ENCODE data around the gene SKOR1.
A peak's percentile ranks its signal among the peaks of the same experiment; 100 is the strongest.

SKOR1 gene

DNA sequence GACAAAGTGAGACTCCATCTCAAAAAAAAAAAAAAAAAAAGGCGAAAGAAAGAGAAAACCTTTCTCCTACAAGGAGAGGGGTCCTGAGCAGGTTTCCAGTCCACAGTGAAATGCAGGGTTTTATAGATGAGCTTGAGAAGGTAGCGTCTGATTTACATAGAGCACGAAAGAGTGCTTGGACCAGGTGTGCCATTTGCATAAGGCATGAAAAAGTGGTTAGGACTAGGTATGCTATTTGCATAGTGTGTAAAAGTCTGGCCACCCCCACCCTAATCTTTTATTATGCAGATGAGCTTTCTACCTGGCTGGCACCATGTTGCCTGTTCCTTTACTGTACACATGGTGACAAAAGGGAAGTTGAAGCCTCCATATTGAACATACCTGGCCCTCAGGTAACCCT lies 28.1 kb downstream of the SKOR1 start:
- no peak for DNase-seq (ENCODE audit: low spot score)

DNA sequence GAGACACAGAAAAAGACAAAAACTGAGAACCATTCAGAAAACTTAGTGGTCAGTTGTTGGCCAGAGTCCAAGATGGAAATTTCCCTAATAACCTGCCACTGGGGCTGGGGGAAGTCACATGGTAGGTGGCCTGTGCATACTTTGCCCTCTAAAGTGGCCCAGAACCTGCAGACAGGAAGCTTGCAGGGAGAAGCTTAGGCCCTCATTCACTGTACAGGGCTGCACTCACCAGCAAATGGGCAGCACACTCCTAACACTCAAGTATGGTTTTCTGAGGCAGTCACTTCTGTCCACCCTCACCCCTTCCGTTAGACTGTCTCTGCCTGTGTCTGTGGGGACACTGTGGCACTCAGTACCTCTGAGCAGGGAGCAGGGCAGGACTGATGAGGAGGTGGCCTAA lies 29.0 kb downstream of the SKOR1 start:
- no peak for DNase-seq (ENCODE audit: low spot score)

DNA sequence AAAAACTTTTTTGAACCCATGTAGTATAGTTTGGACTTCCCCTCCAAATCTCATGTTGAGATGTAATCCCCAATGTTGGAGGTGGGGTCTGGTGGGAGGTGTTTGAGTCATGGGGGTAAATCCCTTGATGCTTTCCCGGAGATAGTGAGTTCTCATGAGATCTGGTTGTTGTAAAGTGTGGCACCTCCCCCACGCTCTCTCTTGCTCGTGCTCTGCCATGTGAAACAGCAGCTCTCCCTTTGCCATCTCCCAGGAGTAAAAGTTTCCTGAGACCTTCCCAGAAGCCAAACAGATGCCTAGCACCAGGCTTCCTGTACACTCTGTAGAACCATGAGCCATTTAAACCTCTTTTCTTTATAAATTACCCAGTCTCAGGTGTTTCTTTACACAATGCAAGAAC lies 30.5 kb downstream of the SKOR1 start:
- no peak for DNase-seq (ENCODE audit: low spot score)

DNA sequence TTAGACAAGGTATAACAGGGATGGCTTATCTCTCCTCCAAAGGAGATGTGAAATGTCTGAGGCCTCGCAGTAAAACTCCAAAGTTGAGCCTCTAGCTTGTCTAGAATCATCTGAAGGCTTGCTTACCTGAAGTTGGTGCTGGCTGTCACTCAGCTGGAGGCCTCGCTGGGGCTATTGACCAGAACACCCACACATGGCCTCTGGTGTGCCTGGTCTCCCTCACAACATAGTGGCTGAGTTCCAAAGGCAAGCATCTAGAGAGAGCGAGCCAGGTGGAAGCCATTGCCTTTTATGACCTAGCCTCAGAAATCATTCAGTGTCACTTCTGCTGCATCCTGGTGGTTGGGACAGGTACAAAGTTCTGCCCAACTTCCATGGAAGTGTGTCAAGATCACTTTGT lies 31.9 kb downstream of the SKOR1 start:
- no peak for DNase-seq (ENCODE audit: low spot score)

DNA sequence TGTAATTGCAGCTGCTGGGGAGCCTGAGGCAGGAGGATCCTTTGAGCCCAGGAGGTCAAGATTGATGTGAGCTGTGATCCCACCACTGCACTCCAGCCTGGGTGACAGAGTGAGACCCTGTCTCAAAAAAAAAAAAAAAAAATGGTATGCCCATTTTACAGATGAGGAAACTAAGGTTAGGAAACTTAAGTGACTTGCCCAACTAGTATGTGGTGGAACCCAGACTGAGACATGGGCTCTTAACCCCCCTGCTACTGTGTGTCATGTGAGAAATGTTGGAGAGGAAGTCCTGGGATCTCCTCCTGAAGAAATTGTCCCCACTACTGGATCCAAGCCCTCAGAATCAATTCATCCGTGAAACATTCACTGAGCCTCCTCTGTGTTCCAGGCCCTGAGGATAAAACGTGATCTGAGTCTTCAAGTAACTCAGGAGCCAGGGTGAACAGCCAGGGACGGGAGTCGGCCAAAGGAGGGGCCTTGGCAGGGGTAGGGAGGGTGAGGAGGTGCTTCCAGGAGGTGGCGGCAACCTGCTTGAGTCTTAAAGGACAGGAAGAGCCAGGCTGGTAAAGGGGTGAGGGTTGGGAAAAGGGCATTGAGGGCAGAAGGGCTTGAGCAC lies 34.1 kb downstream of the SKOR1 start:
- no peak for DNase-seq (ENCODE audit: low spot score)

DNA sequence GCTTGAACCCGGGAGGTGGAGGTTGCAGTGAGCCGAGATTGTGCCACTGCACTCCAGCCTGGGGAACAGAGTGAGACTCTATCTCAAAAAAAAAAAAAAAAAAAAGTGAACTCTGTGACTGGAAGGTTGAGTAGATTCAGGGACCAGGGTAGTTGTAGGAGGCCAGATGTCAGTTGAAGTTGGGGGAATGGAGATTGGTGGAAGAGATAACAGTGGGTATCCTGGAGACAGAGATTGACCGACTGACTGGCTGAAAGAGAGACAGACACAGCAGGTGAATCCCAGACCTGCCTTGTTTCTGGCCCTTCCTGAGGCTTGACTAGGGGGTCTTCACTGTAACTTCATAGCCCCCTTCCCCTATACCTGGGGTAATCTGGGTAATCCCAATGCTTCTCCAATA lies 36.7 kb downstream of the SKOR1 start:
- DNase-seq (ENCODE audit: low spot score): no peak

DNA sequence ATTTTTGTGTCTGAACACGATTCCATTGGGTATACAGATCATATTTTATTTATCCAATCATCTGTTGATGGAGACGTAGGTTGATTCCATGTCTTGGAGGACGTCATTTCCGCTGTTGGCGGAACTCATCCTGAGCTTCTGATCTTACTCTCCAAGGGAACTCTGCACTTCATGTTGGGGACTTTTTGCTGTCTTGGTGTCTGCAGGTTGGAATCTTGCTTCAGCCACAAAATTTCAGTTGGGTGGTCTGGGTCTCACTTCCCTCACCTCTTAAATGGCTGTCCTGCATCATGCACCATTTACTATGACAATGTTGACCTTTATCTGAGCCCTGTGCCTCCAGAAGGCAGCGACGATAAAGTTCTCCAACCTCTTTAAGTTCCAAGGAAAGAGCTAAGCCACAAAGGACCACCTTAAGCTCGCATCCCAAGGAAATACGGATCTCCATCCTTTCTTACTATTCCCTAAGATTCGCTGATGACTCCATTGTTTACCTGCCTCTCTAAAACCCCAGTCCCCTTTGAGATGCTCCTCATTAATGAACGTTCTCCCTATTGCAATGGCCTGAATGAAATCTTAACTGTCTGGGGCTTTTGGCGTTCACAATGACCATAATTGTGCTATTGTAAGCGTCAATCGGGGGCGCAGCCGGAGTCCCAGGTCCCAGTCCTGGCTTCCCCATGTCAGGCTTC lies 37.6 kb downstream of the SKOR1 start:
- DNase-seq (ENCODE audit: low spot score): no peak

DNA sequence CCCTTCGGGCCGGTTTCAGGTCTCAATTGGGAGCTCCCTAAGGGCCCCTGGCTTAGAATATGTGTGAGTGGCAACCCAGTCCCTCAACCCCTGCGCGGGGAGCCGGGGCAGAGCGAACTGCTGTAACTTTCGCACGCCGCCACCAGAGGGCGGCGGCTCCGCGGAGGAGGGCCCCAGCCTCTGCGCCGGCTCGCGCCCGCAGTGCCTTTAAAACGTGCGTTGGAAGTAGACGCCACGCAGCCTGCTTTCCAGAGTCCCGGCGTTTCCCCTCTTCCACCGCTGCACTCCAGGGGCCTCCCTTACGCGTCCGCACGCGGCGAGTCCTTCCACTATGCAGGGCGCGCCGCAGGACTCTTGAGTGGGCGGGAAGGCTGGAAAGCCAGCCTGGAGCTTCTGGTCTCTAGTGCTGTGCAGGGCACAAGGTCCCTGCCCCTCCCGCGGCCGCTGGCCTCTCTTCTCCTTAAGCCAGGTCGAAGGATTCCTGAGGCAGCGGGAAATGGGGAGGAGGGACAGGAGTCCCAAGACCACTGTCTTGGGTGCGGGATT lies 38.2 kb downstream of the SKOR1 start:
- peak; percentile 66 for DNase-seq (ENCODE audit: low spot score)

DNA sequence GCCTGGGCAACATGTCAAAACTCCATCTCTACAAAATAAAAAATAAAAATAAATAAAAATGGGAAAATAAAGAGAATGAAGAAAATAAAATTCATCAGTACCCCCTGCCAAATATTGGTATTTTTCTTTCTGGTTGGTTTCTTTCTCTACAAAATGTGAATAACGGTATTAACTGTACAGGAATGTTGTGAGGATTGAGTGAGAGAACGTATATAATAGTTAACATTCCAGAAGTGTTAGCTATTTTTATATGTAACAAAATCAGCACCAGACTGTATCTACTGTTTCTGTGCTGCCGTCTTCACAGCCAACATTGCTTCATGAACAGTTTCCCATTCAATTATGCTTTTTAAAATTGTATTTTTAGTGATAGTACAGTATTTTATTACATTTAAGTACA lies 40.0 kb downstream of the SKOR1 start:
- DNase-seq (ENCODE audit: low spot score): no peak

DNA sequence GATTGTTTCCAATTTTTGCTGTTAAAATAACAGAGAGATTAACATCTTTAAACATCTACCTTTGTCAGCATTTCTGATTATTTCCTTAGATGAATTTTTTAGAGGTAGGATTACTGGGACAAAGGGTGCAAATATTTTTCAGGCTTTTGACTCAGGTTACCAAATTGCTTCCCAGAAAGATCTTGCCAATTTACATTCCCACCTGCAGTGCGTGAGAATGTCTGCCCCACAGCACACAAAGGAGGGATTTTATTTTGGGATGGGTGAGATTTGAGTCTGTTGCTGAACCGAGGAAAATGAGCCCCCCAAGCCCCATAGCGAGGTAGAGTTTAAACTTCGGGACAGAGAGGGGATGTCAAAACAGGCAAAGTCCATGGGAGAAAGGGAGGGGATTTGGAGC lies 40.5 kb downstream of the SKOR1 start:
- DNase-seq (ENCODE audit: low spot score): no peak

DNA sequence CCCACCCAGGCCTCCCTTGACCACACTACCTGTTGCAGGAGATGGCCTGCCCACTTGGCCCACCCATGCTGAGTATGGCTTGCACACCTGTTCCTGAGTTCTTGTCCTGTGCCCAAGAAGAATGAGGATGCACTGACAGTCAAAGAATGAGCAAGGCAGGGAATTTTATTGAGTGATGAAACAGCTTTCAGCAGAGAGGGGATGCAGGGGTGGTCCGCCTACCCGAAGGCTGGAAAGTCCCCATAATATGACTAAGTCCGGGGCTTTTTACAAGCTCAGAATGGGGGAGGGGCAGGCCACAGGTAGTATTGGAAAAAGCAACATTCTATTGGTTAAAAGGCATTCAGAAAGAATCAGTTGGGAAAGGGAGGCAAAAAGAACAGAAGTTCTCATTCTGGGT lies 44.4 kb downstream of the SKOR1 start:
- no peak for DNase-seq (ENCODE audit: low spot score)

DNA sequence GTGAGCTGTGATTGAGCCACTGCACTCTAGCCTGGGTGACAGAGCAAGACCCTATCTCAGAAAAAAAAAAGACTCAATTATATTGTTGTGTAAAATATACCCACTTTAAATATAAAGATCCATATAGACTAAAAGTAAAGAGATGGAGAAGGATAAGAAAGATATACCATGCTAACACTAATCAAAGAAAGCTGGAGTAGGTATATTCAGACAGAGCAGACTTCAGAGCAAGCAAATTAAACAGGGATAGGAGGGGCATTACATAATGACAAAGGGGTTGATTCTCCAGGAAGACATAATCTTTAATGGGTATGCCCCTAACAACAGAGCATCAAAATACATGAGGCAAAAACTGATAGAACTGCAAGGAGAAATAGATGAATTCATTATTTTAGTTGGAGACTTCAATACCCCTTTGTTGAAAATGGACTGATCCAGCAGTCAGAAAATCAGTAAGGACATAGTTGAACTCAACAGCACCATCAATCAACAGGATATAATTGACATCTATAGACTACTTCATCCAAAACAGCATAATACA lies 45.6 kb downstream of the SKOR1 start:
- no peak for DNase-seq (ENCODE audit: low spot score)

DNA sequence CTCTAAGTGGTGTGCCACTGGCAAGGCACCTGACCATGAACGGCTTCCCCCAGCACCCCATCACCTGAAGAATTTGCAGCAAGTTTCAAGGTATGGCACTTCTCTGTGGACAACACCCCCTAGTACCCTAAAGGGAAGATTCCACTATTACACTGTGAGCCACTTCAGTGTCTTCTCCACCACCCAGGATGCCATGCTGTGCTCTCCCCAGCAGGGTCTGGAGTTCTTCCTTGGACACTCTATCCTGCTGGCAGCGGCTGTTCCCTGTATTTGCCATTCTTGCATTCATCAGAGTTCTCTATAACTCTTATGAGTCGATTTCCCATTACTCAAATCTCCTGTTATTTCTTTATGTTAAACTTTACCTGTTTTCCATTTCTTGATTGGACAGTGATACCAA lies 48.5 kb downstream of the SKOR1 start:
- DNase-seq (ENCODE audit: low spot score): no peak

DNA sequence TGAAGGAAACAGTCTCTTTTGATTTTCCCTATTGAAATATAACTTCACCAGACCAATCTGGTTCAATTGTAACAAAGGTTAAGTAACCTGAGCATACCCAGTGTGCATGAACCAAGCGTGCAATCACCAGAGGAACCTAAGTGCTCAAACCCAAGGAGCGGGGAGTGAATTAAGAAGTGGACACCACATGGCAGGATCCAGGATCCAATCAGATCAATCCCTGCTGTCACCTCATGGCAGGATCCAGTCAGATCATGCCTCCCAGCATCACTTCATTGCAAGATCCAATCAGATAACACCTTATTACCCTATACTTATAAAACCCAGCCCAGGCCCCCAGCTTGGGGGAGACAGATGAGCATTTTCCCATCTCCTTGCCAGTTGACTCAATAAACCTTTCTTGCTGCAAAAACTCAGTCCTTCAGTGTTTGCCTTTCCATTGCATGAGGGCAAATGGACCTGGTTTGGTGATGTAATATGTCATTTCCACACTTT lies 53.5 kb downstream of the SKOR1 start:
- DNase-seq (ENCODE audit: low spot score): no peak

DNA sequence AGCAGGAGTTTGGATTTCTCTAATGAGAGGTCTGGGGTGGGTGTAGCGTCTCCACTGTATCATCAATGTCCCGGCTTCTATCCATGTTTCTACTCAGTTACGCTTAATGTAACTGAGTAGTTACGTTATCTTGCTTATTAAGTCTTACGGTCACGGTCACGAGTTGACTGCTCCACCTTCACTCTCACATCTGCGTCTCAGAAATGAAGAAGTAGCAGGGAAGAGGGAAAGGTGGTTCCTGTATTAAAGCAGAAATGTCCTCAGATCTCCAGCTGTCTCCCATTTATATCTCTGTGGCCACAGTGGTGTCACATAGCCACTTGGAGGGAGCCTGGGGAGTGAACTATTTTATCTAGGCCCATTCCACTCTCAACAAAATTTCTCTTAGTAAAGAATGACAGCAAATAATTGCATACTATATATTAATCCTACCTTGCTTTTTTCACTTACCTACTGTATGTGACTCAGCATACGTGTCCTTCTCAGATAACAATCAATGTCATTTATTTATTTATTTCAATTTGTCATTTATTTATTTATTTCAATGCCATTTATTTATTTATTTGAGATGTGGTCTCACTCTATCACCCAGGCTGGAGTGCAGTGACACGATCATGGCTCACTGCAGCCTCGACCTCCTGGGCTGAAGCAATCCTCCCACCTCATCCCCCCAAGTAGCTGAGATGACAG lies 54.3 kb downstream of the SKOR1 start:
- no peak for DNase-seq (ENCODE audit: low spot score)

DNA sequence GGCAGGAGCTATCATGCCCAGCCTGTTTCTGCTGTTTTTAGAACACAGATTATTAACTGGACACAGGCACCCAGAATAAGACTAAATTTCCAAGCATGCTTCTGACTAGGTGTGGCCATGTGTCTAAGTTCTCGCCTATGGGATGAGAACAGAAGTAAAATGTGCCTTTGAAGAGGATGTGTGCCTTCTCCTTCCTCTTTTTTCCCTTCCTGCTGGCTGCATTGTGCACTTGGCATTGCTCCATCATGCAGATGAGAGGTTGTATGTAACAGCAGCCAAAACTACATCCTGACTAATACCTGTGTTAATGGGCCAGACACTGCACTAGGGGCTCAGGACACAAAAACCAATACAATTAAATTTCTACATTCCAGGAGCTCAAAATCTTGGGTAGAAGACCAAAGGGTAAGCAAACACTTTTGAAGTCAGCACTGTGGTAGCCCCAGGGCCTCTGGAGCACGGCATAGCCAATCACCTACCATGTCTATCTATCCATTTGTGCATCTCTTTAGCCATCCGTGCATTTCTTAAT lies 55.4 kb downstream of the SKOR1 start:
- no peak for DNase-seq (ENCODE audit: low spot score)

DNA sequence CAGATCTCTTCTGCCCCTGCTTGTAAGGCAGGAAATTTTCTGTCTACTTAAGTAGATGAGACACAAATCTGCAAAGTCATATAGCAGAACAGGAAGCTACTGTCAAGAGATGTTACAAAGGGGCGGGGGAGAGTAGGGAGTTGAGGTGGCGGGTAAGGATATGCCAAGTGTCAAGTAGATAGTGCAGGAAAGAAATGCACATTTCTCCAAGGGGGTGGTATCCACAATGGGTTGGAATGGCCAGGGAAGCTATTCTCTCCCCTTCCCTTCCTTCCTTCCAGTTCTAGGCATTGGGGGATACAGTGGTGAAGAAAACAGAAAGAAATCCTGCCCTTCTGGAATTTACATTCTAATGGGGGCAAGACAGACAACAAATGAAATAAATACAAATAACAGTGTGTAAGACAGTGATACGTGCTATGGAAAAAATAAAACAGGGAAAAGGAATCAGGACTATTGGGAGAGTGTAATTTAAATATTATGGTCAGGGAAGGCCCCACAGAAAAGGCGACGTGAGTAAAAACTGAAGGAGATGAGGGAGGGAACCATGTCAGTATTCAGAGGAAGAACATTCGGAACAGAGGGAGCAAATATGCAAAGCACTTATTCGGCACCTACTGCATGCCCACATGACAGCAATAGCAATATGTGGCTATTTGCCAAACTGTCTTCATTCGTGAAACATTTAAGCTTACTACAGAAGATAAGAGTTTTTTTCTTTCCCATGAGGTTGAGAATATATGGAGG lies 57.4 kb downstream of the SKOR1 start:
- no peak for DNase-seq (ENCODE audit: low spot score)

DNA sequence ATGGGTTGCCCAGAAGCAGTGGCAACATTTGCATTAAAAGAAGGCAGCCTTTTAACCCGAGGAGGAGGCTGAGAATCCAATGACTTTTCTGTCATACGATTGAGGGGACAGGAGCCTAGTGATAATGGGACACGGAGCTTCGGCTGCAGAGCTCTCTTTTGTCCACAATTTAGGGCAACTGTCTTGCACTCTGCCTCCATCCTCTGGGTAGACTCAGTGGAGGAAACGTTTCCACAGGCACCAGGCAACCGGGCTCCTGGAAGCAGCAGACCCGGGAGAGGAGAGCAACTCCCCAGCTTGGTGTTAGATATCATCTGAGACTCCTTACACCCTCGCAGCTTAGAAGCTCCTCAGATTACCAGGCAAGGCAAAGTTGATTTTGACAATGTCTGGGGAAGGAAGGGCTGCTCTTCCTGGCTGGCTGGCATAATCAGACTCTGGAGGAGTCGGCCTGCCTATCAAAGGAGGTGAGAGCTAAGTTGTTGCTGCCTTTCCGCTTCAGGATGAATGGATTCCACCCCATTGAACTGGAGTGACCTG lies 58.0 kb downstream of the SKOR1 start:
- no peak for DNase-seq (ENCODE audit: low spot score)

DNA sequence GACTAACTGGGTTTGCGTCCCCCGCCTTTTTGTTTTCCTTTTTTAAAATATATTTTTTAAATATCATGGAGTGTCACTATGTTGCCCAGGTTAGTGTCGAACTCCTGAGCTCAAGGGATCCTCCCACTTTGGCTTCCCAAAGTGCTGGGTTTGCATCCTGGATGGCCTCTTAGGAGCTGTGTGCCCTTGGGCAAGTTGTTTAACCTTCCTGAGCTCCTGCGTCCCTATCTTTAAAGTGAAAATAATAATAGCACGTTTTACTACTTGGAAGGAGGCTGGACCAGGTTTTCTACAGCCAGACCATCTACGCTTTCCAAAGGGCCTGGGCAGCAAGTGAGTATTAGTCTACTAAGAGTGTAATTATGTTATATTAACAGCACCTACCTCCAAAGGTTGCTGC lies 58.7 kb downstream of the SKOR1 start:
- no peak for DNase-seq (ENCODE audit: low spot score)

Data from CD4-positive, alpha-beta T cell treated with Interleukin-2 at 100 ng/mL for 4 hours (primary cell).